GM23248 (cell line): ENCODE measurements around the gene TOP3B.

Experiments used
- EZH2 ChIP-seq: fragments of 200-600 bp; sonication (generic); IDR thresholded peaks from 2 replicates; pipeline ENCODE4 v1.6.1; 2018; ENCODE audit warnings: antibody characterized with exemption, mild to moderate bottlenecking; ENCODE audit not compliant: insufficient read depth, poor library complexity, severe bottlenecking
- EZH2phosphoT487 ChIP-seq: fragments of 200-600 bp; sonication (generic); IDR thresholded peaks from 2 replicates; pipeline ENCODE4 v1.6.1; 2018; ENCODE audit warnings: antibody characterized with exemption, moderate library complexity, mild to moderate bottlenecking, low read depth; ENCODE audit not compliant: insufficient read depth

GRCh38 chr22:21972806-21973205 is 9.8 kb downstream of the TOP3B start:
- no peak for TF ChIP-seq EZH2
- TF ChIP-seq EZH2phosphoT487 = no peak
